Gastroesophageal sphincter (tissue), 3 donors: ENCODE results near the gene IQGAP2.

Experiments used
- POLR2A ChIP-seq, 2 donors: fragments of 450-650 bp; IDR thresholded peaks; one replicate each; pipeline ENCODE4 v1.6.1; 2017; ENCODE audit warnings: antibody characterized with exemption in 2 of 2, mild to moderate bottlenecking in 2 of 2, moderate library complexity in 1 of 2
- TF ChIP-seq, protein P1 (sequence below), 4 experiments: fragments of 200-600 bp in 2 of 4; fragments of 450-650 bp in 2 of 4; sonication (generic) in 1 of 4; IDR thresholded peaks; one replicate each; pipeline ENCODE4 v1.5.1; 2017 to 2019; ENCODE audit warnings: antibody characterized with exemption in 4 of 4, mild to moderate bottlenecking in 2 of 4, moderate library complexity in 2 of 4

DNA sequence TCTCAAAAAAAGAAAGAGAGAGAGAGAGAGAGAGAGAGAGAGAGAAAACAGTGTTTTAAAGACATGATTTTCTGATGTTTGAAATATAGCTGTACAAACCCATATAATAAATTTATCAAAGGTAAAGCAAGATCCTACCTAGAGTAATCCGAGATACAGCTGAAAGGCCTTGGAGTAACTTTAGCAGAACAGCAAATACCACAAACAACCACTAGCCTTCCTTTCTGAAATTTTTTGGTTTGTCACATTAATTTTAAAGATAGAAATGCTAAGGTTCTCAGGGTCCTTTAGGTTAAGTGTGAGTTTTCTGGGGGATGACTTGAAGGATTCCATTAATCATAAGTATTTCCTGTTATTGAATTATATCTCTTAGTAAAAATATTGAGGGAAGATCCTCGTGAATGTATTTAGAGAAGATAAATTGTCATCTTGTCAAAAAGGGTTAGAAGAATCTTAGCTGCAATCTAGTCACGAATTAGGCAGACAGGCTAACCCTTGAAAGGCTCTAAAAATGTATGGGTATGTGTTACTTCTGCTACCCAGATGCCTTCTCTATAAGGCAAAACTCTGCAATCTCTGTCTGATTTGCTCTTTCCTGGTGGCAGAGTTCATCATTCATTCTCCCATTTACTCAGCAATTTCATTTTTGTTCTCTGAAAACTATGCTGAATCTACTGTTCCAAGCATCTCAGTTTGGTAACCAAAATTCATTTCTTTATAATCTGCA lies 192.8 kb downstream of the IQGAP2 start:
- TF ChIP-seq, protein P1, sequence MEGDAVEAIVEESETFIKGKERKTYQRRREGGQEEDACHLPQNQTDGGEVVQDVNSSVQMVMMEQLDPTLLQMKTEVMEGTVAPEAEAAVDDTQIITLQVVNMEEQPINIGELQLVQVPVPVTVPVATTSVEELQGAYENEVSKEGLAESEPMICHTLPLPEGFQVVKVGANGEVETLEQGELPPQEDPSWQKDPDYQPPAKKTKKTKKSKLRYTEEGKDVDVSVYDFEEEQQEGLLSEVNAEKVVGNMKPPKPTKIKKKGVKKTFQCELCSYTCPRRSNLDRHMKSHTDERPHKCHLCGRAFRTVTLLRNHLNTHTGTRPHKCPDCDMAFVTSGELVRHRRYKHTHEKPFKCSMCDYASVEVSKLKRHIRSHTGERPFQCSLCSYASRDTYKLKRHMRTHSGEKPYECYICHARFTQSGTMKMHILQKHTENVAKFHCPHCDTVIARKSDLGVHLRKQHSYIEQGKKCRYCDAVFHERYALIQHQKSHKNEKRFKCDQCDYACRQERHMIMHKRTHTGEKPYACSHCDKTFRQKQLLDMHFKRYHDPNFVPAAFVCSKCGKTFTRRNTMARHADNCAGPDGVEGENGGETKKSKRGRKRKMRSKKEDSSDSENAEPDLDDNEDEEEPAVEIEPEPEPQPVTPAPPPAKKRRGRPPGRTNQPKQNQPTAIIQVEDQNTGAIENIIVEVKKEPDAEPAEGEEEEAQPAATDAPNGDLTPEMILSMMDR (IDR thresholded peaks at IDR 0.05), result no peak
- TF ChIP-seq POLR2A (IDR thresholded peaks at IDR 0.05), result no peak
